Hepatocyte (in vitro differentiated cells): ENCODE results near the gene CFAP410. TPM values are rescaled to one million over a fixed set of nuclear protein-coding genes. Genes with fewer than 3 reads are reported as not detected.

Experiments used
- DNase-seq: peaks from one replicate; pipeline ENCODE4 v3.0.0-alpha.2; 2016; ENCODE audit warnings: low spot score
- H2AFZ ChIP-seq: fragments of 200-600 bp; sonication (generic); 2 replicates; pipeline ENCODE4 v1.6.0; 2016; ENCODE audit warnings: antibody characterized with exemption, mild to moderate bottlenecking
- H3K27ac ChIP-seq: fragments of 200-600 bp; sonication (generic); 2 replicates; pipeline ENCODE4 v1.5.1; 2016; ENCODE audit warnings: mild to moderate bottlenecking
- H3K27me3 ChIP-seq: fragments of 200-600 bp; sonication (generic); 2 replicates; pipeline ENCODE4 v1.6.1; 2016
- H3K36me3 ChIP-seq: fragments of 200-600 bp; sonication (generic); replicated peaks from 2 replicates; pipeline ENCODE4 v1.5.1; 2016; ENCODE audit warnings: low read depth; ENCODE audit not compliant: insufficient read depth
- H3K4me1 ChIP-seq: fragments of 200-600 bp; sonication (generic); 2 replicates; pipeline ENCODE4 v1.5.1; 2016; ENCODE audit warnings: mild to moderate bottlenecking, moderate library complexity; ENCODE audit not compliant: insufficient read depth
- H3K4me2 ChIP-seq: fragments of 200-600 bp; sonication (generic); 2 replicates; pipeline ENCODE4 v1.6.0; 2016
- H3K4me3 ChIP-seq: fragments of 200-600 bp; sonication (generic); 2 replicates; pipeline ENCODE4 v1.5.1; 2016; ENCODE audit warnings: mild to moderate bottlenecking
- H3K79me2 ChIP-seq: fragments of 200-600 bp; sonication (generic); 2 replicates; pipeline ENCODE4 v1.6.0; 2017; ENCODE audit warnings: mild to moderate bottlenecking
- H3K9me2 ChIP-seq: fragments of 200-600 bp; sonication (generic); replicated peaks from 2 replicates; pipeline ENCODE4 v1.6.0; 2017; ENCODE audit warnings: mild to moderate bottlenecking; ENCODE audit not compliant: insufficient read depth
- H3K9me3 ChIP-seq: fragments of 200-600 bp; sonication (generic); 2 replicates; pipeline ENCODE4 v1.5.1; 2016; ENCODE audit warnings: low read depth, mild to moderate bottlenecking
- H4K20me1 ChIP-seq: fragments of 200-600 bp; sonication (generic); 2 replicates; pipeline ENCODE4 v1.6.0; 2016; ENCODE audit warnings: mild to moderate bottlenecking; ENCODE audit not compliant: insufficient read depth, poor library complexity, severe bottlenecking
- EZH2 ChIP-seq: fragments of 200-600 bp; sonication (generic); IDR thresholded peaks from 2 replicates; pipeline ENCODE4 v1.6.1; 2016; ENCODE audit warnings: antibody characterized with exemption, mild to moderate bottlenecking, borderline replicate concordance
- EZH2phosphoT487 ChIP-seq: fragments of 200-600 bp; sonication (generic); IDR thresholded peaks from one replicate; pipeline ENCODE4 v1.6.1; 2018; ENCODE audit warnings: antibody characterized with exemption, mild to moderate bottlenecking, low read depth, moderate library complexity; ENCODE audit not compliant: unreplicated experiment, severe bottlenecking
- WGBS: methylation state at CpG from one replicate; pipeline ENCODE4 v1.1.6; 2016; ENCODE audit warnings: low lambda C conversion rate; ENCODE audit errors: missing lambda C conversion rate; 5-methylcytosine and 5-hydroxymethylcytosine counted together
- polyA plus RNA-seq: library from polyadenylated mRNA; unstranded; fragments of >200 nt; fragmentation: Nextera tagmentation; extraction: Ambion mirVana; gene quantifications from 2 replicates; pipeline ENCODE4 v1.2.1, GENCODE V29; 2016
- total RNA-seq: library from RNA; depleted of rRNA; stranded (reverse); fragments of >200 nt; gene quantifications from 2 replicates; pipeline ENCODE4 v1.2.3, GENCODE V29; 2014
- TF ChIP-seq, protein P1 (sequence below): fragments of 200-600 bp; sonication (generic); IDR thresholded peaks from 2 replicates; pipeline ENCODE4 v1.5.1; 2016; ENCODE audit warnings: antibody characterized with exemption, mild to moderate bottlenecking; ENCODE audit not compliant: poor library complexity

CFAP410 gene
- total and polyA plus RNA-seq, 2 experiments from 2014 or later: 17.1 to 33.6 TPM

DNA sequence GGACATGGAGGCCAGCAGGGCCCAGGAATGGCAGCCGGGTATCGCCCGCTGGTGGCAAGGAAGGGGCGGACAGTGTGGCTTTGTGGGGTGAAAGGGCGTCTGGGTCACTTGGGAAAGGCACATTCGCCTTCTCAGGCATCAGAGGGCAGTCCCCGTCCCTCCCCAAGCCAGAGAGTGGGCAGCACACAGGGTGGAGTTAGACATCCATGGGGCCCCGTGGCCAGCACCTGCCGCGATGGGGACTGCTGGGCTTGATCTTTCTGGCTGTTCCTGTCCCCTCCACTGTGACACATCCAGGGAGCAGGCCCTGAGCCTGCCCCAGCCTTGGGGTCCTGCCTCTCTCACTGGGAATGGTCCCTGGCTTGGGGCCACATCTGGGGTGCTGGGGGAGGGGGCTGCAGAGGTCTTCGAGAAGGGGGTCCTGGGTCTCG, 10.2 kb upstream of the CFAP410 start:
- no peak for DNase-seq
- H2AFZ ChIP-seq: no peak overlapping the region
- H3K27me3 ChIP-seq: no peaks in the 10 kb centered on the region
- no peak overlapping the region for H3K4me2 ChIP-seq
- WGBS: 93% methylated on average over 11 of the region's 12 CpGs
- H3K27ac ChIP-seq: no peak overlapping the region
- no peaks in the 10 kb centered on the region for H3K79me2 ChIP-seq
- H3K9me2 ChIP-seq: no peaks in the 10 kb centered on the region
- TF ChIP-seq, protein P1, sequence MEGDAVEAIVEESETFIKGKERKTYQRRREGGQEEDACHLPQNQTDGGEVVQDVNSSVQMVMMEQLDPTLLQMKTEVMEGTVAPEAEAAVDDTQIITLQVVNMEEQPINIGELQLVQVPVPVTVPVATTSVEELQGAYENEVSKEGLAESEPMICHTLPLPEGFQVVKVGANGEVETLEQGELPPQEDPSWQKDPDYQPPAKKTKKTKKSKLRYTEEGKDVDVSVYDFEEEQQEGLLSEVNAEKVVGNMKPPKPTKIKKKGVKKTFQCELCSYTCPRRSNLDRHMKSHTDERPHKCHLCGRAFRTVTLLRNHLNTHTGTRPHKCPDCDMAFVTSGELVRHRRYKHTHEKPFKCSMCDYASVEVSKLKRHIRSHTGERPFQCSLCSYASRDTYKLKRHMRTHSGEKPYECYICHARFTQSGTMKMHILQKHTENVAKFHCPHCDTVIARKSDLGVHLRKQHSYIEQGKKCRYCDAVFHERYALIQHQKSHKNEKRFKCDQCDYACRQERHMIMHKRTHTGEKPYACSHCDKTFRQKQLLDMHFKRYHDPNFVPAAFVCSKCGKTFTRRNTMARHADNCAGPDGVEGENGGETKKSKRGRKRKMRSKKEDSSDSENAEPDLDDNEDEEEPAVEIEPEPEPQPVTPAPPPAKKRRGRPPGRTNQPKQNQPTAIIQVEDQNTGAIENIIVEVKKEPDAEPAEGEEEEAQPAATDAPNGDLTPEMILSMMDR: no peak
- no peak for TF ChIP-seq EZH2
- no peak for TF ChIP-seq EZH2phosphoT487
- H4K20me1 ChIP-seq: no peaks in the 10 kb centered on the region
- H3K4me1 ChIP-seq: no peaks in the 10 kb centered on the region
- H3K9me3 ChIP-seq: no peaks in the 10 kb centered on the region
- no peak overlapping the region for H3K4me3 ChIP-seq
- H3K36me3 ChIP-seq: no peaks in the 10 kb centered on the region

DNA sequence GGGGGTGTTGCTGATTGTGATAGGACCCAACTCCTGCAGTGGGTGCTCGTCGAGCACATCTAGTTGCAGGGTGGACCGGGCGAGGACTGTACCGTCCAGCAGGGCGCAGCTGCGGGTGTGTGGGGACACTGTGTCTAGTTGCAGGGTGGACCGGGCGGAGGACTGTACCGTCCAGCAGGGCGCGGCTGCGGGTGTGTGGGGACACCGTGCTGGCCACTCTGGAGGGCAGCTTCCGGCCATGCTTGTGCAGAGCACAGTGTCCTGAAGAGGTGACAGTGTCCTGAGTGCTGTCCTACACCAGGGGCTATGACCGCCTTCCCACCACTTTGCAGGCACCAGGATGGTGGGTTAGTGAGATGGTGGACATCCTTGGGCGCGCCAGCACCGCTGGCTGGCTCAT, 9.7 kb upstream of the CFAP410 start:
- no peak overlapping the region for H3K4me2 ChIP-seq
- DNase-seq: no peak
- no peaks in the 10 kb centered on the region for H3K9me3 ChIP-seq
- no peak overlapping the region for H3K4me3 ChIP-seq
- no peak overlapping the region for H2AFZ ChIP-seq
- H3K27me3 ChIP-seq: no peaks in the 10 kb centered on the region
- H3K9me2 ChIP-seq: no peaks in the 10 kb centered on the region
- no peak for TF ChIP-seq EZH2
- TF ChIP-seq EZH2phosphoT487: no peak
- TF ChIP-seq, protein P1: no peak
- H3K79me2 ChIP-seq: no peaks in the 10 kb centered on the region
- H3K36me3 ChIP-seq: no peaks in the 10 kb centered on the region
- WGBS: 97% methylated on average over 19 of the region's 19 CpGs
- H3K27ac ChIP-seq: no peak overlapping the region
- no peaks in the 10 kb centered on the region for H3K4me1 ChIP-seq
- no peaks in the 10 kb centered on the region for H4K20me1 ChIP-seq

DNA sequence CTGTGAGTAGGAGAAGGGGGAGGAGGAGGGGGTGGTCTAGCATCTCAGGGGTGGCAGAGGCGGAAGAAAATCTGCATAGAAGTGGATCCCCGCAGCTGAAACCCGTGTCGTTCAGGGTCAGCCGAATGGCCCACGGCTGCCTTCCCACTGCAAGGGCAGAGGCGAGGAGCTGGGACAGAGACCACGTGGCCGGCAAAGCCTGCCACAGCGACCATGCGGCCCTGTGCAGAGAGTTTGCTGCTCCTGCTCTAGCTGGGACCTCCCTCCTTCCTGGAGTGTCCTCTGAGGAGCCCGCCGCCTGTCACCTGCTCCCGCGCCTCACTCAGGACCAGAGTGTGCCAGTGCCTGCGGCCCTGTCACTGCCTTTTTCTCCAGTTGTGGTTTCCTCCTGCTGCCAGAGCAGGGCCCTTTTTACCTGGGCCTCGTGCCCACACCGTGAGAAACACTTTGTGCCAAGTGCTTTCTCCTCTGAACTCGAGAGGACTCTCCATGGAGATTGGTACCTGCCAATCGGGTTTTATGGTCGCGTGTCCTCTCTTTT, 8.8 kb upstream of the CFAP410 start:
- no peak for DNase-seq
- TF ChIP-seq EZH2: no peak
- TF ChIP-seq, protein P1: no peak
- TF ChIP-seq EZH2phosphoT487: no peak
- H3K4me2 ChIP-seq: no peak overlapping the region
- H3K9me2 ChIP-seq: no peaks in the 10 kb centered on the region
- H4K20me1 ChIP-seq: no peaks in the 10 kb centered on the region
- WGBS: 90% methylated on average over 22 of the region's 22 CpGs
- no peaks in the 10 kb centered on the region for H3K9me3 ChIP-seq
- H3K27ac ChIP-seq: no peak overlapping the region
- no peaks in the 10 kb centered on the region for H3K79me2 ChIP-seq
- H3K4me1 ChIP-seq: no peaks in the 10 kb centered on the region
- H3K4me3 ChIP-seq: no peak overlapping the region
- no peak overlapping the region for H2AFZ ChIP-seq
- H3K27me3 ChIP-seq: no peaks in the 10 kb centered on the region
- no peaks in the 10 kb centered on the region for H3K36me3 ChIP-seq
